Fibroblast of lung (primary cell): ENCODE results near the gene SH2B3.

Experiments
- EZH2 ChIP-seq: IDR thresholded peaks from 2 replicates; pipeline ENCODE4 v1.5.1; 2012; ENCODE audit warnings: low read length, control low read depth, mild to moderate bottlenecking; ENCODE audit errors: missing control alignments
- TF ChIP-seq, protein P1 (sequence below), 2 donors: IDR thresholded peaks in 1 of 2; conservative IDR thresholded peaks in 1 of 2; 1 replicate in 1 of 2; 2 replicates in 1 of 2; pipeline ENCODE4 v1.5.1; 2011 to 2012; ENCODE audit warnings: low read length in 2 of 2, control low read depth in 1 of 2, inconsistent platforms in 1 of 2, low read depth in 1 of 2, mild to moderate bottlenecking in 1 of 2

DNA sequence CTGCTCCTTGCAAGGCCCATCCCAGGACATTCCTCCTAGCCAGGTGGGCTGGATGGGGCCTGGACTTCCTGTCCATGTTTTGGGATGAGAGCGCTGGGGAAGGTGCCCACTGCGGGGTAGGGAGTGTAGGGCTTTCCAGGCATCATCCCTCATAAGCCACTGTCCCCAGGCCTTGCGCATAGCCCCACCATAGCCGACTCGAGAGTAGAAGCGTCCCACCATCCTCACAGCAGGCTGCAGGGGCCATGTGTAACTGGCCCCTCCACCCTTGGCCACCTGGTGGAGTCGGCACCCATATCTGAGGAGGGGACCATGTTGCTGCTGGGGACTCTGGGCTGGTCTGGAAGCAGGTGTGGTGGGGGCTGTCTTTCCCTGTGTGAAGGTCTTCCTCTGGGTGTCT is 30.5 kb downstream of the SH2B3 start:
- TF ChIP-seq, protein P1, sequence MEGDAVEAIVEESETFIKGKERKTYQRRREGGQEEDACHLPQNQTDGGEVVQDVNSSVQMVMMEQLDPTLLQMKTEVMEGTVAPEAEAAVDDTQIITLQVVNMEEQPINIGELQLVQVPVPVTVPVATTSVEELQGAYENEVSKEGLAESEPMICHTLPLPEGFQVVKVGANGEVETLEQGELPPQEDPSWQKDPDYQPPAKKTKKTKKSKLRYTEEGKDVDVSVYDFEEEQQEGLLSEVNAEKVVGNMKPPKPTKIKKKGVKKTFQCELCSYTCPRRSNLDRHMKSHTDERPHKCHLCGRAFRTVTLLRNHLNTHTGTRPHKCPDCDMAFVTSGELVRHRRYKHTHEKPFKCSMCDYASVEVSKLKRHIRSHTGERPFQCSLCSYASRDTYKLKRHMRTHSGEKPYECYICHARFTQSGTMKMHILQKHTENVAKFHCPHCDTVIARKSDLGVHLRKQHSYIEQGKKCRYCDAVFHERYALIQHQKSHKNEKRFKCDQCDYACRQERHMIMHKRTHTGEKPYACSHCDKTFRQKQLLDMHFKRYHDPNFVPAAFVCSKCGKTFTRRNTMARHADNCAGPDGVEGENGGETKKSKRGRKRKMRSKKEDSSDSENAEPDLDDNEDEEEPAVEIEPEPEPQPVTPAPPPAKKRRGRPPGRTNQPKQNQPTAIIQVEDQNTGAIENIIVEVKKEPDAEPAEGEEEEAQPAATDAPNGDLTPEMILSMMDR (conservative IDR thresholded peaks at IDR 0.05 in 1 of 2, IDR thresholded peaks at IDR 0.05 in 1 of 2; ENCODE audit: low read depth in 1 of 2, low read length in 2 of 2): no peak
- no peak for TF ChIP-seq EZH2
